Liver (tissue), 3 donors: ENCODE measurements around the gene XDH.

Experiments used
- GABPA ChIP-seq, 2 donors: IDR thresholded peaks in 1 of 2; conservative IDR thresholded peaks in 1 of 2; 2 replicates each; pipeline ENCODE4 v1.6.1; 2016; ENCODE audit warnings: antibody characterized with exemption in 2 of 2, mild to moderate bottlenecking in 1 of 2, moderate library complexity in 1 of 2
- RXRA ChIP-seq, 2 donors: IDR thresholded peaks; 2 replicates each; pipeline ENCODE4 v1.6.1; 2017 to 2018; ENCODE audit warnings: antibody characterized with exemption in 2 of 2, mild to moderate bottlenecking in 1 of 2
- SP1 ChIP-seq: IDR thresholded peaks from 2 replicates; pipeline ENCODE4 v1.6.1; 2018; ENCODE audit warnings: antibody characterized with exemption, mild to moderate bottlenecking
- TAF1 ChIP-seq: conservative IDR thresholded peaks from 2 replicates; pipeline ENCODE4 v1.6.1; 2016; ENCODE audit warnings: antibody characterized with exemption, mild to moderate bottlenecking
- YY1 ChIP-seq: IDR thresholded peaks from 2 replicates; pipeline ENCODE4 v1.6.1; 2016; ENCODE audit warnings: antibody characterized with exemption, mild to moderate bottlenecking
- TF ChIP-seq, protein P1 (sequence below): fragments of 150-350 bp; IDR thresholded peaks from 2 replicates; pipeline ENCODE4 v1.5.1; 2017; ENCODE audit warnings: improper control_type of control experiment, low read depth, low read length; ENCODE audit not compliant: missing input control
- TF ChIP-seq, protein P2 (sequence below): IDR thresholded peaks from 2 replicates; pipeline ENCODE4 v1.6.1; 2016; ENCODE audit warnings: antibody characterized with exemption, mild to moderate bottlenecking
- donor health status: healthy.
- donor health status: healthy.

DNA sequence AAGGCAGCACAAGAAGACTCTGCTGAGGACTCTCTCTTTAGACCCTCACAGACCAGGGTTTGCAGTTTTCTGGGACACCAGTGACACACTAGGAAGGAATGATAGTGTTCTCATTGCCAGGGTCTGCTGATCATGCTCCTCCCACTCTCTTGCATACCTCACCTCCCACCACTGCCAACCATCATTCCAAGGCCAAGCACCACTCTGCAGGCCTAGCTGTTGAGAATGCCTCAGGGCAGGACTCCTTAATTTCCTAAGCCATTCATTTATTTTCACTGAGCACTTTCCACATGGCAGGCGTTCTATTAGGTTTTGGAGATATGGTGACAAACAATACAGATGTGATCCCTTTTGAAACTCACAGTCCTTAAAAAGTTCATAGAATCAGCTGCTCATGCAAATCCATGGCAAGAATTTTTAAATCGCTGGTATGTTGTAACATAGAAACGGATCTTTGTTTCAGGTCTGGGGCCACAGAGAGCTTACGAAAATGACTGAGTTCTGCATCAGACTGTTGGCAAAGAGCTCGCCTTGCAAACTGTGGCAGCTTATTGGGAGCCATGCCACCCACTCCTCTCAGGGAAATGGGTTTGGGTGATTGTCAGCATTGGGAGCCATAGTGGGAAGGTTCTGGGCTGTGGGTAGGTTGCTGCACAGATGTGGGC, 78.5 kb downstream of the XDH start:
- TF ChIP-seq YY1 (no peak), RXRA (IDR thresholded peaks at IDR 0.05) (no peak), SP1 (no peak), TAF1 (no peak), GABPA (IDR thresholded peaks at IDR 0.05 in 1 of 2, conservative IDR thresholded peaks at IDR 0.05 in 1 of 2) (no peak)
- TF ChIP-seq, protein P1, sequence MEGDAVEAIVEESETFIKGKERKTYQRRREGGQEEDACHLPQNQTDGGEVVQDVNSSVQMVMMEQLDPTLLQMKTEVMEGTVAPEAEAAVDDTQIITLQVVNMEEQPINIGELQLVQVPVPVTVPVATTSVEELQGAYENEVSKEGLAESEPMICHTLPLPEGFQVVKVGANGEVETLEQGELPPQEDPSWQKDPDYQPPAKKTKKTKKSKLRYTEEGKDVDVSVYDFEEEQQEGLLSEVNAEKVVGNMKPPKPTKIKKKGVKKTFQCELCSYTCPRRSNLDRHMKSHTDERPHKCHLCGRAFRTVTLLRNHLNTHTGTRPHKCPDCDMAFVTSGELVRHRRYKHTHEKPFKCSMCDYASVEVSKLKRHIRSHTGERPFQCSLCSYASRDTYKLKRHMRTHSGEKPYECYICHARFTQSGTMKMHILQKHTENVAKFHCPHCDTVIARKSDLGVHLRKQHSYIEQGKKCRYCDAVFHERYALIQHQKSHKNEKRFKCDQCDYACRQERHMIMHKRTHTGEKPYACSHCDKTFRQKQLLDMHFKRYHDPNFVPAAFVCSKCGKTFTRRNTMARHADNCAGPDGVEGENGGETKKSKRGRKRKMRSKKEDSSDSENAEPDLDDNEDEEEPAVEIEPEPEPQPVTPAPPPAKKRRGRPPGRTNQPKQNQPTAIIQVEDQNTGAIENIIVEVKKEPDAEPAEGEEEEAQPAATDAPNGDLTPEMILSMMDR = no peak
- TF ChIP-seq, protein P2, sequence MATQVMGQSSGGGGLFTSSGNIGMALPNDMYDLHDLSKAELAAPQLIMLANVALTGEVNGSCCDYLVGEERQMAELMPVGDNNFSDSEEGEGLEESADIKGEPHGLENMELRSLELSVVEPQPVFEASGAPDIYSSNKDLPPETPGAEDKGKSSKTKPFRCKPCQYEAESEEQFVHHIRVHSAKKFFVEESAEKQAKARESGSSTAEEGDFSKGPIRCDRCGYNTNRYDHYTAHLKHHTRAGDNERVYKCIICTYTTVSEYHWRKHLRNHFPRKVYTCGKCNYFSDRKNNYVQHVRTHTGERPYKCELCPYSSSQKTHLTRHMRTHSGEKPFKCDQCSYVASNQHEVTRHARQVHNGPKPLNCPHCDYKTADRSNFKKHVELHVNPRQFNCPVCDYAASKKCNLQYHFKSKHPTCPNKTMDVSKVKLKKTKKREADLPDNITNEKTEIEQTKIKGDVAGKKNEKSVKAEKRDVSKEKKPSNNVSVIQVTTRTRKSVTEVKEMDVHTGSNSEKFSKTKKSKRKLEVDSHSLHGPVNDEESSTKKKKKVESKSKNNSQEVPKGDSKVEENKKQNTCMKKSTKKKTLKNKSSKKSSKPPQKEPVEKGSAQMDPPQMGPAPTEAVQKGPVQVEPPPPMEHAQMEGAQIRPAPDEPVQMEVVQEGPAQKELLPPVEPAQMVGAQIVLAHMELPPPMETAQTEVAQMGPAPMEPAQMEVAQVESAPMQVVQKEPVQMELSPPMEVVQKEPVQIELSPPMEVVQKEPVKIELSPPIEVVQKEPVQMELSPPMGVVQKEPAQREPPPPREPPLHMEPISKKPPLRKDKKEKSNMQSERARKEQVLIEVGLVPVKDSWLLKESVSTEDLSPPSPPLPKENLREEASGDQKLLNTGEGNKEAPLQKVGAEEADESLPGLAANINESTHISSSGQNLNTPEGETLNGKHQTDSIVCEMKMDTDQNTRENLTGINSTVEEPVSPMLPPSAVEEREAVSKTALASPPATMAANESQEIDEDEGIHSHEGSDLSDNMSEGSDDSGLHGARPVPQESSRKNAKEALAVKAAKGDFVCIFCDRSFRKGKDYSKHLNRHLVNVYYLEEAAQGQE = no peak
